ENCODE results near the gene DENND6B.
"Not testable (repeated sequence)": the region's sequence is repeated elsewhere in the genome, so short reads cannot be mapped to it uniquely, and the experiment has no call there.

DENND6B gene

GRCh38 chr22:50284479-50284878 is 42.3 kb downstream of the DENND6B start:
- no peak for DNase-seq

GRCh38 chr22:50283821-50284220 is 43.0 kb downstream of the DENND6B start:
- DNase-seq, result no peak

GRCh38 chr22:50282361-50283155 is 44.3 kb downstream of the DENND6B start:
- no peak for DNase-seq

GRCh38 chr22:50281957-50282356 is 44.9 kb downstream of the DENND6B start:
- no peak for DNase-seq

- no peak for DNase-seq
Measured at GRCh38 chr22:50281384-50281760, 45.4 kb downstream of the DENND6B start.

- no peak for DNase-seq
Measured at GRCh38 chr22:50280708-50281383, 46.0 kb downstream of the DENND6B start.

- no peak for DNase-seq
Measured at GRCh38 chr22:50280022-50280707, 46.6 kb downstream of the DENND6B start.

- no peak for DNase-seq
Measured at GRCh38 chr22:50278956-50279619, 47.7 kb downstream of the DENND6B start.

GRCh38 chr22:50278461-50278860 is 48.4 kb downstream of the DENND6B start:
- no peak for DNase-seq

- DNase-seq, result no peak
Measured at GRCh38 chr22:50277761-50278160, 49.1 kb downstream of the DENND6B start.

- DNase-seq, result no peak
Measured at GRCh38 chr22:50276143-50276542, 50.7 kb downstream of the DENND6B start.

- no peak for DNase-seq
Measured at GRCh38 chr22:50275181-50276055, 51.4 kb downstream of the DENND6B start.

GRCh38 chr22:50274771-50275170 is 52.0 kb downstream of the DENND6B start:
- no peak for DNase-seq

- no peak for DNase-seq
Measured at GRCh38 chr22:50274311-50274710, 52.5 kb downstream of the DENND6B start.

- not testable (repeated sequence) for DNase-seq
Measured at GRCh38 chr22:50273781-50274180, 53.0 kb downstream of the DENND6B start.

- not testable (repeated sequence) for DNase-seq
Measured at GRCh38 chr22:50273352-50273751, 53.5 kb downstream of the DENND6B start.

- DNase-seq, result no peak
Measured at GRCh38 chr22:50272044-50272802, 54.6 kb downstream of the DENND6B start.

GRCh38 chr22:50271519-50271970 is 55.3 kb downstream of the DENND6B start:
- no peak for DNase-seq

- DNase-seq, result no peak
Measured at GRCh38 chr22:50270666-50271394, 56.0 kb downstream of the DENND6B start.

GRCh38 chr22:50269970-50270665 is 56.7 kb downstream of the DENND6B start, which contains the start of gene MAPK11:
TSS of gene MAPK11 (minus strand) at chr22:50270380. CDS start at chr22:50270292, 88 bp downstream.
- no peak for DNase-seq

Measured in NCI-H1417 treated with DMSO at 0.1 percent for 48 hours (cell line).